ENCODE results near the gene FITM2. TPM values are rescaled to one million over a fixed set of nuclear protein-coding genes. Genes with fewer than 3 reads are reported as not detected.

The FITM2 gene, protein sequence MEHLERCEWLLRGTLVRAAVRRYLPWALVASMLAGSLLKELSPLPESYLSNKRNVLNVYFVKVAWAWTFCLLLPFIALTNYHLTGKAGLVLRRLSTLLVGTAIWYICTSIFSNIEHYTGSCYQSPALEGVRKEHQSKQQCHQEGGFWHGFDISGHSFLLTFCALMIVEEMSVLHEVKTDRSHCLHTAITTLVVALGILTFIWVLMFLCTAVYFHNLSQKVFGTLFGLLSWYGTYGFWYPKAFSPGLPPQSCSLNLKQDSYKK
- 8.9 and 9.9 TPM in 2 replicates for total RNA-seq (2014; rRNA removed; shearing (Covaris generic))
- polyA plus RNA-seq (2016; fragmentation: Nextera tagmentation; extraction: Ambion mirVana) = 6.5 and 7.1 TPM in 2 replicates

DNA sequence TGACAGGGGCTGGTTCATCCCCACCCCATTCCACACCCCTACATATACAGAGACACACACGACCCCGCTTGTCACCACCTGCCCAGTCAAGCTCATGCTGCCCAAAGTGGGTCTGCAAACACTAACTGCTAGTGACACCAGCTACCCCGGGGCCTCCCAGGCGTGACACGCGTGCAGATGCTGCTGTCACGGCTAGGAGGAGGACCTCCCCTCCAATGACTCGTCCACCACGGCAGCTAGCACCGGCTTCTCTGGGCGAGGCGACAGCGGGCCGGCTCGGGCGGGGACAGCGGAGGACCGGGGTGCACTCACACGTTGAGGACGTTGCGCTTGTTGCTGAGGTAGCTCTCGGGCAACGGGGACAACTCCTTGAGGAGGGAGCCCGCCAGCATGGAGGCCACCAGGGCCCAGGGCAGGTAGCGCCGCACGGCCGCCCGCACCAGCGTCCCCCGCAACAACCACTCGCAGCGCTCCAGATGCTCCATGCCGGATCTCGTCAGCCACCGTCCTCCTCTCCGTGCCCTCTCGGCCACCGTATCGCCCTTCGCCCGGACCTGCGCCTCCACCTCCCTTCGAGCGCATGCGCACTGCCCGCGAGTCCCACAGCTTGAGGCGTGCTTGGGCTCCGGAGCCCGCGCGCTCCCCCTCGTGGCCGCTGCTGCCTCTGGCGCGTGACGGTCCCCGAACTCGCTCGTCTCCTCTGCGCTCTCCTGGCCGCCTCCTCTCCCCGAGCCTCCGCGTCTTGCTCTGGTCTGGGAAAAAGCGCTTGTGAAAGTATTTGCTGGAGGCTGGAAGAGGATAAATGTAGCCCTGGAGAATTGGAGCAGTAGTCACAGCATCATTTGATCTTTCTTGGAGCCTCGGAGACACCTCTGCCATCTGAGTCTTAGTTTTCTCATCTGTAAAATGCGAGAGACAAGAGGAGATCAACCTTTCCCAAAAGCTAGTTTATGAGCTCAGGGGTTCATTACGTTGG, at the start of gene FITM2:
Gene FITM2, minus strand, starts transcription at position 539 of the 976 bp plus-strand sequence. Its CDS starts 54 bp downstream, at position 485.
- Histone ChIP-seq H3K4me3 (peak within 1 kb of the TSS; percentile 81), H3K9ac (peak within 1 kb of the TSS; percentile 73), H4K20me1 (ENCODE audit: insufficient read depth) (no peaks in the 10 kb centered on the region), H3K36me3 (ENCODE audit: low read depth) (no peaks in the 10 kb centered on the region), H3K9me2 (ENCODE audit: insufficient read depth) (no peaks in the 10 kb centered on the region), H3F3A (ENCODE audit: insufficient read depth) (no peaks in the 10 kb centered on the region), H3K79me2 (ENCODE audit: insufficient read depth) (peaks cover 19% of the 10 kb centered on the region; the same call in 1 of the 2 replicates), H3K9me3 (ENCODE audit: low read depth) (no peaks in the 10 kb centered on the region), H2AFZ (peak within 1 kb of the TSS; percentile 97), H3K27ac (peak within 1 kb of the TSS; percentile 31), H3K4me1 (ENCODE audit: insufficient read depth) (0 out of 2 replicates have a peak, but pooled peaks cover 4% of the 10 kb centered on the region), H3K4me2 (ENCODE audit: unreplicated experiment) (peak within 1 kb of the TSS; percentile 89), H3K27me3 (replicated peaks; ENCODE audit: insufficient read depth) (no peaks in the 10 kb centered on the region)
- DNase-seq = peak; percentile 97
- no peak for TF ChIP-seq EZH2phosphoT487 (IDR thresholded peaks at IDR 0.05; ENCODE audit: insufficient read depth, low read depth)
- TF ChIP-seq EZH2 (IDR thresholded peaks at IDR 0.05; ENCODE audit: insufficient read depth, poor library complexity, severe bottlenecking) = no peak
- 3% methylated on average over 64 to 65 of the region's 70 CpGs for WGBS, 2 experiments (ENCODE audit: low coverage in 1 of 2, low lambda C conversion rate in 2 of 2, missing lambda C conversion rate in 2 of 2)
- in situ Hi-C loops (cut with MboI) = loop anchor here (10.0 kb wide), 1 partner anchor 196 kb away; no protein-coding TSS in a partner anchor

DNA sequence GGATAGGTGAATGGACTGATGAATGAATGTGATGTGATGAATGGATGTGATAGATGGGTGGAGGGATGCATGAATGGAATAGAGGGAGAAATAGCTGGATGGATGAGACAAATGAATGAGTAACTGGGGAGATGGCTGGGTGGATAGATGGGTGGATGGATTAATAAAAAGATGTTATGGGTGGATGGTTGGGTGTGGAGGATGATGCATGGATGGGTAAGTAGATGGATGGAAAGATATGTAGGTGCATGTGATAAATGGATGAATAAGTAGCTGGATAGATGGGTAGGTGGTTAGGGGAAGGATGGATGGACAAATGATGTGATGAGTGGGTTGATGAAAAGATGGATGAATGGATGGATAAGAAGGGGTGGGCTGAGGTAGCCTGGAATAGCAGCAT, 49.2 kb upstream of the FITM2 start:
- no peaks in the 10 kb centered on the region for H3K4me1 ChIP-seq (ENCODE audit: insufficient read depth)
- H3K9me3 ChIP-seq (ENCODE audit: low read depth) = no peaks in the 10 kb centered on the region
- no peak overlapping the region for H3K4me2 ChIP-seq (ENCODE audit: unreplicated experiment)
- H3K4me3 ChIP-seq = no peak overlapping the region
- no peak for DNase-seq
- in situ Hi-C loops (cut with MboI) = no loop called here
- H3K27ac ChIP-seq = no peak overlapping the region
- TF ChIP-seq EZH2 (IDR thresholded peaks at IDR 0.05; ENCODE audit: insufficient read depth, poor library complexity, severe bottlenecking) (no peak), EZH2phosphoT487 (IDR thresholded peaks at IDR 0.05; ENCODE audit: insufficient read depth, low read depth) (no peak)
- no peak overlapping the region for H2AFZ ChIP-seq
- H3F3A ChIP-seq (ENCODE audit: insufficient read depth) = no peaks in the 10 kb centered on the region
- peaks cover 14% of the 10 kb centered on the region; the same call in 1 of the 2 replicates for H3K27me3 ChIP-seq (replicated peaks; ENCODE audit: insufficient read depth)
- no peaks in the 10 kb centered on the region for H3K79me2 ChIP-seq (ENCODE audit: insufficient read depth)
- H3K9me2 ChIP-seq (ENCODE audit: insufficient read depth) = no peaks in the 10 kb centered on the region
- H4K20me1 ChIP-seq (ENCODE audit: insufficient read depth) = no peaks in the 10 kb centered on the region
- H3K9ac ChIP-seq = no peak overlapping the region
- no peaks in the 10 kb centered on the region for H3K36me3 ChIP-seq (ENCODE audit: low read depth)

DNA sequence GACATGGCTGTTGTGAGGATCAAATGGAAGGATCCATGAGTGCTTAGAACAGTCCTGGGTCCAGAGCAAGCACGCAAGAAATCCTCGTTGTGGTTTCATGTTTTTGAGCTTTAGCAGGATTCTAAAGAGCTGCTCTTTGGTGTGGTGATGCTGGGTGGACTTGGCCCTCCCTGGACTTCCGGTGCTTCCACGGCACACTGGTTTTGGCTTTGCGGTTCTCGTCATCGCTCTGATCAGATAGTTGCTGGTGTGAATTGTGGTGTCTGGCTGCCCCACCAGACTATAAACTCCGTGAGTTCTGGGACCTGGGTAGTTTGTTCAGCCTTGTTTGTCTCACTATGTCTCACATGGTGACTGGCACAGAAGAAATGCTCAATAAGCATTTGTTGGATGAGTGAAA, 47.8 kb upstream of the FITM2 start:
- WGBS, 2 experiments (ENCODE audit: low coverage in 1 of 2, low lambda C conversion rate in 2 of 2, missing lambda C conversion rate in 2 of 2) = 52 to 53% methylated on average over 8 of the region's 8 CpGs
- in situ Hi-C loops (cut with MboI) = no loop called here
- Histone ChIP-seq H3K4me3 (no peak overlapping the region), H3K36me3 (ENCODE audit: low read depth) (no peaks in the 10 kb centered on the region), H3K9me2 (ENCODE audit: insufficient read depth) (no peaks in the 10 kb centered on the region), H3K9ac (no peak overlapping the region), H3K4me2 (ENCODE audit: unreplicated experiment) (no peak overlapping the region), H2AFZ (no peak overlapping the region), H3K4me1 (ENCODE audit: insufficient read depth) (no peaks in the 10 kb centered on the region), H3K79me2 (ENCODE audit: insufficient read depth) (no peaks in the 10 kb centered on the region), H4K20me1 (ENCODE audit: insufficient read depth) (no peaks in the 10 kb centered on the region), H3K9me3 (ENCODE audit: low read depth) (no peaks in the 10 kb centered on the region), H3K27me3 (replicated peaks; ENCODE audit: insufficient read depth) (peaks cover 14% of the 10 kb centered on the region; the same call in 1 of the 2 replicates), H3K27ac (no peak overlapping the region), H3F3A (ENCODE audit: insufficient read depth) (no peaks in the 10 kb centered on the region)
- DNase-seq = no peak
- TF ChIP-seq EZH2phosphoT487 (IDR thresholded peaks at IDR 0.05; ENCODE audit: insufficient read depth, low read depth) (no peak), EZH2 (IDR thresholded peaks at IDR 0.05; ENCODE audit: insufficient read depth, poor library complexity, severe bottlenecking) (no peak)

DNA sequence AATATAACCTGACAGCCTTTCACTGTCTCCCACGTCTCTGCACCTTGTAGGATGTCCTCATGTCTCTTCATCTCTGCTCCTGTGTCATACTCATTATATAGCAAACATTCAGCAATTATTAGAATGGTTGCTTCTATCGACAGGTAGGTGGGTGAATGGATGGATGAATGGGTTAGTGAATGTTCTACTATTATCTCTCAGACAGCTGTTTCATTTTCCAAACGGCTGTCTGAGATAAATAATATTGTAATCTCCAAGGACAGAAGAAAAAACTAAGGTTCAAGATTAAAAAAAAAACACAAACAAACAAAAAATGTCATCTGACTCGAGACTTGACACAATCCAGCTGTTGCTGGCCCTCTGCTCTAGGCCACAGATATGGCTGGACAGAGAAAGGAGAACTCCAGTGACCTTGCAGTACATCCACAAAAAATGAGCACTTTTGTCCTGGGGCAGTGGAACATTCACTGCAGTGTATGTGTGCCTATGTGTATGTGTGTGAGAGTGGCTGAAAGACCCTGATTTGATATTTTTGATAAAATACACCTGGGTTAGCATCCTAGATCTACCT, 46.6 kb upstream of the FITM2 start:
- no peak for DNase-seq
- 14 to 15% methylated on average over 4 of the region's 4 CpGs for WGBS, 2 experiments (ENCODE audit: low coverage in 1 of 2, low lambda C conversion rate in 2 of 2, missing lambda C conversion rate in 2 of 2)
- Histone ChIP-seq H2AFZ (no peak overlapping the region), H3K9ac (no peak overlapping the region), H3K9me3 (ENCODE audit: low read depth) (no peaks in the 10 kb centered on the region), H3K27ac (no peak overlapping the region), H3K4me1 (ENCODE audit: insufficient read depth) (no peaks in the 10 kb centered on the region), H3F3A (ENCODE audit: insufficient read depth) (no peaks in the 10 kb centered on the region), H3K79me2 (ENCODE audit: insufficient read depth) (no peaks in the 10 kb centered on the region), H3K36me3 (ENCODE audit: low read depth) (no peaks in the 10 kb centered on the region), H4K20me1 (ENCODE audit: insufficient read depth) (no peaks in the 10 kb centered on the region), H3K4me3 (no peak overlapping the region), H3K4me2 (ENCODE audit: unreplicated experiment) (no peak overlapping the region), H3K27me3 (replicated peaks; ENCODE audit: insufficient read depth) (peaks cover 14% of the 10 kb centered on the region; the same call in 1 of the 2 replicates), H3K9me2 (ENCODE audit: insufficient read depth) (no peaks in the 10 kb centered on the region)
- no peak for TF ChIP-seq EZH2phosphoT487 (IDR thresholded peaks at IDR 0.05; ENCODE audit: insufficient read depth, low read depth)
- no peak for TF ChIP-seq EZH2 (IDR thresholded peaks at IDR 0.05; ENCODE audit: insufficient read depth, poor library complexity, severe bottlenecking)
- in situ Hi-C loops (cut with MboI) = no loop called here
